Body of pancreas (tissue), 4 donors: ENCODE measurements around the gene SMAD5.

Experiments
- CTCF ChIP-seq, 7 experiments: fragments of 450-650 bp in 4 of 7; fragments of 200-600 bp in 3 of 7; sonication (generic) in 3 of 7; IDR thresholded peaks; one replicate each; pipeline ENCODE4 v1.5.1; 2016 to 2019; ENCODE audit warnings: antibody characterized with exemption in 7 of 7
- POLR2A ChIP-seq, 3 donors: fragments of 450-650 bp; IDR thresholded peaks; one replicate each; pipeline ENCODE4 v1.6.1; 2016; ENCODE audit warnings: antibody characterized with exemption in 3 of 3, mild to moderate bottlenecking in 2 of 3

- TF ChIP-seq CTCF (IDR thresholded peaks at IDR 0.05) (no peak), POLR2A (IDR thresholded peaks at IDR 0.05) (no peak)
Measured at GRCh38 chr5:136146201-136146600, 13.6 kb downstream of the SMAD5 start.
